GM10847 (cell line): ENCODE data around the gene NR4A1.

Source experiments
- POLR2A ChIP-seq: IDR thresholded peaks from 2 replicates; pipeline ENCODE4 v1.6.1; 2011; ENCODE audit not compliant: insufficient read length; ENCODE audit errors: extremely low read depth

Gene NR4A1

GRCh38 chr12:52011602-52012214 is 39.5 kb upstream of the NR4A1 start:
- no peak for TF ChIP-seq POLR2A

DNA sequence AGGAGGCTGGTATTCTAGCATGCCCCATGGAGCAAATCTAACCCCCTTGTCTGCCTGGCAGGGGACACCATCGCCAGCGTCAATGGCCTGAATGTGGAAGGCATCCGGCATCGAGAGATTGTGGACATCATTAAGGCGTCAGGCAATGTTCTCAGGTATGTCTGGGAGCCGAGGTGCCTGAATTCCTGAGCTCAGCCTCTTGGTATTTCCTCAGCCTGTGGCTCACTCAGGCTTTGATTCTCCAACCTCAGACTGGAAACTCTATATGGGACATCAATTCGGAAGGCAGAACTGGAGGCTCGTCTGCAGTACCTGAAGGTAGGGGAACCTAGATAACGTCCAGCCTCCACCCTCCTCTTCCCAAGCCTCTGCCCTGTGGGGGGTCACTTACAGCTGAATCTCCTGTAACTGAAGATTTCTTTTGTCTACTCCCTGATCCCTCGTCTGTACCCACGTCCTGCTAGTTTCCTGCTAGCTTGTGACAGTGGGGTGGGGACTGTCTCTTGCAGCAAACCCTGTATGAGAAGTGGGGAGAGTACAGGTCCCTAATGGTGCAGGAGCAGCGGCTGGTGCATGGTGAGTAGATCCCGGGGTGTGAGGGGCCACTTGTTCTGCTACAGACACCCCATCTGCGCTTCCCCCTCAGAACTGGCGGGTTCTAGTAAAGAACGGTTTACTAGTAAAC is 37.5 kb upstream of the NR4A1 start:
- TF ChIP-seq POLR2A: no peak

DNA sequence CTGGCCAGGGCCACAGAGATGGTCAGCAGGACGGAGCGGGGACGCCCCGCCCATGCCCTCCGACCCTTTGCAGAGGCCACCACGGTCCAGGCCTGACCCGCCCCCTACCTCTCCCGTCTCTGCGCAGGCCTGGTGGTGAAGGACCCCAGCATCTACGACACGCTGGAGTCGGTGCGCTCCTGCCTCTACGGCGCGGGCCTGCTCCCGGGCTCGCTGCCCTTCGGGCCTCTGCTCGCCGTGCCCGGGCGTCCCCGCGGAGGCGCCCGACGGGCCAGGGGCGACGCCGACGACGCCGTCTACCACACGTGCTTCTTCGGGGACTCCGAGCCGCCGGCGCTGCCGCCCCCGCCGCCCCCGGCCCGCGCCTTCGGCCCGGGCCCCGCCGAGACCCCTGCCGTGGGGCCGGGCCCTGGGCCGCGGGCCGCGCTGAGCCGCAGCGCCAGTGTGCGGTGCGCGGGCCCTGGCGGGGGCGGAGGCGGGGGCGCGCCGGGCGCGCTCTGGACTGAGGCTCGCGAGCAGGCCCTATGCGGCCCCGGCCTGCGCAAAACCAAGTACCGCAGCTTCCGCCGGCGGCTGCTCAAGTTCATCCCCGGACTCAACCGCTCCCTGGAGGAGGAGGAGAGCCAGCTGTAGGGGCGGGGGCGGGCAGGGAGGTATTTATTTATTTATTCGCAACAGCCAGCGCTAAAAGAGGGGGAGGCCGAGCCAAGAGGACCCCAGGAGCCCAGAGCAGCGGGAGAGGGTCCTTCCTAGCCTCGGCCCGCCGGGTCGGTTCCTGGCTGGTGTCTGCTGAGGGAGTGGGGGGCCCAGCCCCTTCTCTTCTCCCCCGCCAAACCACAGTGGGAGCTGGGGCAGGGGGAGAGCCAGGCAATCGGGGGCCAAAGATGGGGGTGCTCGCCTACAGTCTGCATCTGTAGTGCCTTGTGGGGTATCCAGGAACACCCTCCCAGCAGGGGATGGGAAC is 36.4 kb upstream of the NR4A1 start:
- TF ChIP-seq POLR2A: no peak

GRCh38 chr12:52015532-52016041 is 35.7 kb upstream of the NR4A1 start:
- no peak for TF ChIP-seq POLR2A

- TF ChIP-seq POLR2A: no peak
Measured at GRCh38 chr12:52018433-52019112, 32.7 kb upstream of the NR4A1 start.

- TF ChIP-seq POLR2A: no peak
Measured at GRCh38 chr12:52019113-52019770, 32.0 kb upstream of the NR4A1 start.

- no peak for TF ChIP-seq POLR2A
Measured at GRCh38 chr12:52020539-52021336, 30.5 kb upstream of the NR4A1 start.

DNA sequence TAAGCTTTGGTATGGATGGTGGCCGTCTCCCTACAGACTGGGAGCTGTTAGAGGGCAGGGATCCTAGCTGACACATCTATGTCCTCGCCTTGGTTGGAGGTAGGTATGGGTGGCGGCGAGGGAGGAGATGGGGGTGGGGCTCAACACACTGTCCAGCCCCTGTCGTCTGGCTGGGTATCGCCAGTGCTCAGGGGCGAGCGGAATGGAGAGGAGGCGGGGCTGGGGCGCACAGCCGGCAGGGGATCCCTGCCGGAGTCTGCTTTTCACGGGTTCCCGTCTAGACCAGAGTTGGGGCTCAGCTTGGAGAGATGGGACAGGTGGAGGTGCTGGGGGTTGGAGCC is 28.4 kb upstream of the NR4A1 start:
- no peak for TF ChIP-seq POLR2A

DNA sequence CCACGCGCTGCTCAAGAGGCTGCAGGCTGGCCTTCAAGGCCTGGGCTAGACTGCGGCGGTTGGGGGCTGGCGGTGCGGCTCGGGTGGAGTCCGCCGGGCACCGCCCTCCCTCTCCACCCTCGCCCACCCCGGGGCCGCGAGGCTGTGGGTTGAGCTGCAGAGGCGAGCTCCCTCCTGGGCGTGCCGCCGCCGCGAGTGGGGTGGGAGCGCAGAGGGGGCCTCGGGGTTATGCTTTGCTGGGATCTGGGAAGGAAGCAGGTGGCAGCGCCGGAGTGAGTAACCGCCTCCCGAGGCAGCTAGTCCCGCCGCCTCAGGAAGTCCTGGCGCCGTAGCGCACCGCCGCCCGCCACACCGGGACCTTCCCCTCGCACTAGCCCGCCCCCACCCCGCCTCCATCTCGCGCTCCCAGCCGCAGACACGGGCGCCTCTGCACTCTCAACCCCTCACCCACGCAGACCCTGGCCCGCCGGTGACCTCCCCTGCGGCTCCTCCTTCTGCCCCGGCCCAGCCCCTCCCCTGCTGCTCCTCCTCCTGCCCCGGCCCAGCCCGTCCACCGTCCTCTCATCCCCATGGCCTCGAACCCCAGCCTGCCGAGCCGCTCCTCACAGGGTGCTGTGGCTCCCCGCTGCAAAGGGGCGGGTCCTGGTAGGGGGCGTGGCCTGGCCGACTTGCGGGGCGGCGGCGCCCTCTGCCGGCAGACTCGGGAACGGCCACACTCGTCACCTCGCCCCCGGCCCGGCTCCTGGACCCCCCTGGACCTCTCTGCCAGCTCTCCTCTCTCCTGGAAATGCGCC is 27.9 kb upstream of the NR4A1 start:
- TF ChIP-seq POLR2A: no peak

DNA sequence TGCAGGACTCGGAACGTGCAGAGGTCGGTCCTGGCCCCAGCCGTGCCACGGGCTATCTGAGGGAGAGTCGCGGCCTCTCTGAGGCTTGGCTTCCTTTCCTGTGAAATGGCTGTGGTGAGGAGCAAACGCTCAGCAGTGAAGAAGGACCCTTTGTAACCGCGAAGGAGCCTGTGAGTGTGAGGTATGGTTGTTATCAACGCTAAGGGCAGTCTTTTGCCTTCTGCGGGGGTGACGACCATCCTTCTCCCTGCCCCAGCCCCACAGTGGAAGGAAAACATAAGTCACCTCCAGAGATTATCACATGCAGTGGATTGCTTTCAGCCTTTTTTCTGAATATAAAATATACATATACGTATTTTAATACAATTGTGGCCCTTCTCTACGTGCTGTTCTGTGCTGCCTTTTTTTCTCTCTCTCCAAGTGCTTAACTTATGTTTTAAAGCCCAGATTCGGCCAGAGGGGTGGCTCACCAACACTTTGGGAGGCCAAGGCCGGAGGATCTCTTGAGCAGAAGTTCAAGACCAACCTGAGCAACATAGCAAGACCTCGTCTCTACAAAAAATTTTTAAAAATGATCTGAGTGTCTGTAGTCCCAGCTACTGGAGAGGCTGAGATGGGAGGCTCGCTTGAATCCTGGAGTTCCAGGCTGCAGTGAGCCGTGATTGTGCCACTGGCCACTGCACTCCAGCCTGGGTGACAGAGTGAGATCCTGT is 27.1 kb upstream of the NR4A1 start:
- no peak for TF ChIP-seq POLR2A

DNA sequence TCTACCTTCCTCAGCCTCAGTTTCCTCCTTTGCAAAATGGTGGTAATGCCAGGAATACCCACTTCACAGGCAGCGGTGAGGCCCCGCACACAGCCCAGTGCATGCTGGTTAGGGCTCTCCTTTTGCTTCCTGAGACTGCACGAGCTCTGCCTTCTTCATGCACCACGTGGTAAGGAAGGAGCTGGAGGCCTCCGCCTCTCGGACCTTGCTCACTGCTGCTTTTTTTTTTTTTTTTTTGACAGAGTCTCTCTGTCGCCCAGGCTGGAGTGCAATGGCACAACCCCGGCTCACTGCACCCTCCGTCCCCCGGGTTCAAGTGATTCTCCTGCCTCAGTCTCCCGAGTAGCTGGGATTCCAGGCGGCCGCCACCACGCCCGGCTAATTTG is 26.4 kb upstream of the NR4A1 start:
- no peak for TF ChIP-seq POLR2A

DNA sequence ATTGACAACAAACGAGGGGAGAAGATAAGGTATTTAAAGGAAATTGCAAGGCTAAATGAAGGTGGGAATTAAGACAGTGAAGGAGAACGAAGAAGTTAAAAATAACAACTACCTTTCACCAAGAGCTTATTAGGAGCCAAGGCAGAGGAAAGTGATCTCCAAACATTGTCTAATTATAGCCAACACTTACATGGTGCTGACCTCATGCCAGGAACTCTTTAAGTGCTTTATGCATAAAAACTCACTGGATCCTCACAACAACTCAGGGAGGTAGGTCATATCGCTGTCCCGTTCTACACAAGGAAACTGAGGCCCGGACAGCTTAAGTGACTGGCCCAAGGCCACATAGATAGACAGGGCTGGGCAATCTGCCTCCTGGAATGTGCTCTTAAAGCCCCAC is 25.0 kb upstream of the NR4A1 start:
- no peak for TF ChIP-seq POLR2A
